HG02973 (cell line): Measurements from ENCODE around the gene TTR.

ENCODE experiments used
- ATAC-seq: cut with Tn5 transposase; IDR thresholded peaks from one replicate; pipeline ENCODE4 v1.9.1; 2021; ENCODE audit warnings: moderate library complexity; ENCODE audit not compliant: unreplicated experiment

Gene TTR

DNA sequence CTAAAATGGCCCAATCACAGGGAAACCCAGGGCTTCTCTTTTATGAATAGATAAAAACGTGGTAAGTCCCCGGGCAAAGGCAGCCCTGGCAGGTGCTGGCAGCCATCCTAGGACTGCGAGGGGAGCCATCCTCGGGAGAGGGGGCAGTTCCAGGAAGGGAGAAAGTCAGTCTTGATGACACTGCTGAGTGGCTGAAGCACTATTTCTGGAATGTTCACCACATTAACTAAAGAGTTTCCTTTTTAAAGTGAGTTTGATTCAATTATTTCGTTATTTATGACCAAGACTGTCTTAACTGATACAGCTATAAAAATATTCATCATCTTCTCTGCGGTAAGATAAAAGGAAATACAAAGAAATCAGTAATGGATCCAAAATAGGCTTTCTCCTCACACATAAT lies 20.4 kb downstream of the TTR start:
- no peak for ATAC-seq

DNA sequence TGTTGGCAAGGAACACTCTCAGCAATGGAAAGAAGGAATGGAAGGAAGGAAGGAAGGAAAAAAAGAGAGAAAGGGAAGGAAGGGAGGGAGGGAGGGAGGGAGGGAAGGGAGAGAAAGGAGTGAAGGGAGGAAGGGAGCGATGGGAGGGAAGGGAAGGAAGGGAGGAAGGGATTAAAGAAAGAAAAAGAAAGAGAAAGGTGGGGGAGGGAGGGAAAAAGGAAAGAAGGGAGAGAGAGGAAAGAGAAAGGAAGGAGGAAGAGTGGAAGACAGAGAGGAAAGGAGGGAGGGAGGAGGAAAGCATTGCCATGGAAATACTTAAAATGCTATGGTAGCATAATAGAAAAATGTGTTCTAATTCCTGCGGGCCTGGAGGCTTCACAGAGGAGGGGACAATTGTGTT lies 22.4 kb downstream of the TTR start:
- no peak for ATAC-seq

DNA sequence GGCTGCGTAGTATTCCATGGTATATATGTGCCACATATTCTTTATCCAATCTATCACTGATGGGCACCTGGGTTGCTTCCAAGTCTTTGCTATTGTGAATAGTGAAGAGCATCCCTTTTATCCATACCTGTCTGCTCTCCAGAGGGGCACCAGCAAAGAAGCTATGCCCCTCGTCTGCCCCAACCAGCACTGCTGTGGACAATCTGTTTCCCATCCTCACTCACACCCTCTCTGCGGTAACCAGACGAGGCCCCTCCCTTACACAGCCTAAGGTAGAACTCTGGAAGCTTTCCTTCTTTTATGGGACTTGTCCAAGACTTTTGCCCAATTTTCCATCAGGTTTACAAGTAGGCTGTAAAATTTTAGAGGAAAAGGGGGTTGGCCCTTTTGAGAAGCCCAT lies 24.9 kb downstream of the TTR start:
- ATAC-seq, result no peak

DNA sequence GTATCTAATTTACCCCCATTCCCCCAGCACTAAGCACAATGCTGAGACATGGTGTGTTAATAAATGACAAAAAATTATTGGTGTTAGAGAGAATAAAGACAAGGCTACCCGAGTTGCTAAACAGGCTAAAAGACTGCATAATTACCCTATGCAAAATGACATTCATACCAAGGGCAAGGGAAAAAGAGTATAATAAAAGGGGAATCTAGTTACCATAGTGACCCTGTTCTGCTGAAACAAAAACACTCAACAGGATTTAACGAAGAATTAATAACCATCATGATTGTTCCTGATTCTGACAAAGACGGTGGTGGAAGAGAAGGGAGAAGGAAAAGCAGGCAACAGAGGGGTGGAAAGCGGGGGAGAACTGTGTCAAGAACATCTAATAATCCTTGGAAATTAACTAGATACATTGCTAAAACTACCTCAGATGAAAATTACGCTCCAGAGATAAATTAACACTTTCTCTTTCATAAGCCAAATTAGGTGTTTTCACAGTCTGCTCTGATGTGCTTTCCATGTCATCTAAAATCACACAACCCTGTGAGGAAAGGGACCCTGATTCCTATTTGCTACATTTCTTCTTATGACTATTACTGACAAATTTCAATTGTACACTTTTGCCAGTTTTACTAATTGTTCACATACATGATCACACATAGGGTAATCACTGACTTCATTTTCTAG lies 25.5 kb downstream of the TTR start:
- ATAC-seq, result no peak

DNA sequence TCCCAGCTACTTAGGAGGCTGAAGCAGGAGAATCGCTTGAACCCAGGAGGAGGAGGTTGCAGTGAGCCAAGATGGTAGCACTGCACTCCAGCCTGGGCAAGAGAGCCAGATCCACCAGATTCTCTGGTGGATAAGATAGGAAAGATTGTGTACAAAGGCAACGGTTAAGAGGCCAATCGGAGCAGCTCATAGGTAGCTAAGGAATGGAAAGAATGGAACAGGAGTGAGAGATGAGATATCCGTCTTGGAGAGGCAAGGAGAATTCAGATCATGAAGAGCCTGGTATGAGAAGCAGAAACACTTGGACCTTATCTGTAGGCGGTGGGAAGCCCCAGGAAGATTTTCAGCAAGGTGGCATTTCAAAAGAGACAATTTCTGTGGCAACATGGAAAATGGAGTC lies 27.1 kb downstream of the TTR start:
- ATAC-seq, result no peak

DNA sequence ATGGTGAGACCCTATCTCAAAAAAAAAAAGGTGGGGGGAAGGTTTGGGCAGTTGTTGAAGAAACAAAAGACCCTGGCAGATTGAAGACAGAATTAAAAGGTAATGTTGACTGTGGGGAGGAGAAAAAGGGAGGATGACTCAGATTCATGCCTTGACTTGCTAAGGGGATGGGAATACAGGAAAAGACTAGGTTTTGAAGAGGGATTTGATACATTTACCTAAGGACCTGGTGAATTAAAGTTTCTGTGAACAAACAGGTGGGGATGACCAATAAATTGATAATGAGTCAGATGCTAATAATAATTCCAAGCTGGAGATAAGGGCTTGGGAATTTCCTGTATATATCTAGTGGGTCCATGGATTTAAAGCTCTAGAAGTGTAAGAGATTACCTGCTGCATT lies 27.6 kb downstream of the TTR start:
- no peak for ATAC-seq

DNA sequence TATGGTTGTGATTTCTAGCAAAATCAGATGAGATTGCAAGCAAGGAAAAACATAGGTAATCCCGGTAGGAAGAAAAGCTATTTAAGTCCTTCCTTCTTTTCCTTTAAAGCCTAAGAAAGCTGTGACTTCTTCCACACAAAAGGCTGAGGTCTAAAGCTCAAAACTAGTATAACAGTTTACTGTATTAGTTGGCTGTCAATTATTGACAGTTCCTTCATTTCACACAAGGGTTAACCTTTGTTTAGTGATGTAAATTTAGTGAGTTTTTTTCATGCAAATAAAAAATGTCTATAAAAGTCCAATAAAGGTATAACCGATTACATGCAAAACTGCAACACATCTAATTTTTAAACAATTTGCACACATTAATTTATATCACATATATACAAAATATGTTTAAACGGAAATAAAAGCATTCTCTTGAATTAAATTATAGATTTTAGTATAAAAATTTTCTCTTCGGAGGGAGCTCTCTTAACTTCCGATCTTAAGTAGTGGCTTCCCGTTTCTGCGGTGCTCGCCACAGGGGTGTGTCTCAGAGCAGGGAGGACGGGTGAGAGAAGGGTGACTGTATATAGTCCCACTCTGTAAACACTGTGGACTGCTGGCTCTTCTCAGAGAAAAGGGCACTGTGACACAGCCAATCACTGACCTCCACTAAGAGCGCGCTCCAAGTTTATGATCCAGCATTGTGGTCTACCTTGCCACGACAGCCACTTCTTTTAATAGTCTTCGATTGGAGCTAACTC lies 33.4 kb downstream of the TTR start:
- ATAC-seq, result no peak

DNA sequence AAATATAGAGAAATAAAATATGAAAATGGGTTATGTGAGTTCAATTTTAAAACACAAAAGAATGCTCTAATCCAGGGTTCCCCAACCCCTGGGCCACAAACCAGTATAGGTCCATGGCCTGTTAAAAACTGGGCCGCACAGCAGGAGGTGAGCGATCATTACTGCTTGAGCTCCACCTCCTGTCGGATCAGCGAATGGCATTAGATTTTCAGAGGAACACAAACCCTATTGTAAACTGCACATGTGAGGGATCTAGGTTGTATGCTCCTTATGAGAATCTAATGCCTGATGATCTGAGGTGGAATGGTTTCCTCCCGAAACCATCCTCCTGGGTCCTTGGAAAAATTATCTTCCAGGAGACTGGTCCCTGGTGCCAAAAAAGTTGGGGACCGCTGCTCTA lies 34.7 kb downstream of the TTR start:
- no peak for ATAC-seq

DNA sequence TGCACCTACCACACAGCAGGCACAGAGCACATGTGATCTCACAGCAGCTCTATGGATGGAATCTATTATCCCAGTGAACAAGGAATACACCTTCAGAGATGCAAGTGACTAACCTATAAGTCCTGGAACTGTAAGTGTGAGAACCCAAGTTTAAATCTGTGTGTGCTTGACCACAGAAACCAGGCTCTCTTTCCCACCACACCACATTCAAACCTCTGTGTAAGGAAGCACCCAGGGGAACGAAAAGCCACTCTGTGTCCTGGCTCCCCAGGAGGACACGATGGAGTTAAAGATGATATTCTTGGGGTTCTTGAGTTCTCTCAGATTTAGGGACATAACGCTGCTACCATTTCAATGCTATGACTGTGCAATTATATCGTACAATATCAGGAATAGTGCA lies 38.9 kb downstream of the TTR start:
- ATAC-seq, result no peak

DNA sequence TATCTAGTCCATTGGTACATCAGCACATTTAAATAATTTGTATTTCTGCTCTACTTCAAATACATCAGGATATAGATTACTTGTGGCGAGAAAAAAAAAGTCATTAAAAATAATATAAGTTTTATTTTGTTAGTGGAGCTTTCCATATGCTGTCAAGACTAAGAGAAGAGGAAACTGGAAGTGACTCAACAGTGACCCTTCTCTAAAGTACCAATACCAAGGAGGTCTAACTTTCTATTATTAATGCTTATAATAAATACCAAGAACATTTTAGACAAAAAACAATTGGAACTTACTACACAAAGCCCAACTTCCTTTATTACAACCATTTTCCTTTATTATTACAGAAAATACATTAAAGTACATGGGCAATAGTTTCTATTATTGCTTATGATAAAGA lies 39.8 kb downstream of the TTR start:
- ATAC-seq, result no peak

DNA sequence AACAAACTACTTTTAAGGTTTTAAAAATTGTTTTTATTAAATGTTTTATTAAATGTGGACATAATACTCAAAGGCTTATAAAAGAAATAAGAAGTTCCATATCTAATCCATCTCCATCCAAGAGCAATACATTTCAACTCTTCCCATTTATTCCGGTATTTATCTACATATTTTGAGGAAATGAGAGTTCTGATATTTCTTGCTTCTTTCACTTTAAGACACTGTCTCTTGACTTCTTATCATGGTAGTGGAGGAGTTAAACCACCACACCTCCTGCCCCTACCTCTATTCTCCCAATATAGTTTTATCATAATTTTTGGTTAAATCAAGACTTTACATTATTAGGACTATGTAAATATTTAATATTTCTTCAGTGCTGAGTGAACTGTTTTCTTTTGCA lies 40.7 kb downstream of the TTR start:
- ATAC-seq, result no peak

DNA sequence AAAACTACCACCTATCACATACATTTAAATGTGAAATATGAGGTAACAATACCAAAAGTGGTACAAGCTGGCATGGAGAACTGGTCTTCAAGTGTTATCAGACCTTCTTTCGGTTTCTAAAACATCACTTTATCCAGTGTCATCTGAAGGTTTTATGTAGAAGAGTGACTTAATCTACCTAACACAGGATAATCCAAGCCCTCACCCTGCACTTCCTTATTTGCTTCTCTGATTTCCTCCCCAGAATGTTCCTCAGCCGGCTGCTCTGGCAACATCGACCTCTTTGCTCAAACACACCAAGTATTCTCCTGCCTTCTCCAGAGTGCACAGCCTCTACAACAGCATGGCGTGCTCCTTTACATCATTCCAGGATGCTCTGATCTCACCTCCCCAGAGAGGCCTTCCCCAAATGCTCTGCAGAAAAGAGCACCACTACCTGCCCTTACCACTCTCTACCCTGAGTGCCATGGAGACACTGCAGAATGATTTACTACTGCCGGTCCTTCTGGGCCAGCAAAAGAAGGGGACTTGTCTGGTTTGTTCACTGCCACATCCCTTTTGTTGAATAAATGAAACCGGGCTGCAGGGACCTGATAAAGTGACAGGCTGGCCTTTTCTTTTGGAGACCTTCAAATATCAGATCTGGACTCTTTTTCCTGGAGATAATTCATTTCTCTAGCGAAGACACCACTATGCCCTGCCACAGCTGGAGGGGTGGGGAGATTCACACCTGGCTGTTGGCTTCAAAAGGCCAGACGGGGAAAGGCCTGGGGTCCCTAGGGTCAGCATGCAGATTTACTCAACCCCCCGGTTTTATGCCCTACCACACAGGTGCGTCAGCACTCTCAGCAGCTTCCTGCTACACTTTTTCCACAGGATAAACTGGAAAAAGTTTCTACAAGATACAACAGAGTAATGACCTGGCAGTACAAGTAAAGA lies 42.0 kb downstream of the TTR start:
- no peak for ATAC-seq

DNA sequence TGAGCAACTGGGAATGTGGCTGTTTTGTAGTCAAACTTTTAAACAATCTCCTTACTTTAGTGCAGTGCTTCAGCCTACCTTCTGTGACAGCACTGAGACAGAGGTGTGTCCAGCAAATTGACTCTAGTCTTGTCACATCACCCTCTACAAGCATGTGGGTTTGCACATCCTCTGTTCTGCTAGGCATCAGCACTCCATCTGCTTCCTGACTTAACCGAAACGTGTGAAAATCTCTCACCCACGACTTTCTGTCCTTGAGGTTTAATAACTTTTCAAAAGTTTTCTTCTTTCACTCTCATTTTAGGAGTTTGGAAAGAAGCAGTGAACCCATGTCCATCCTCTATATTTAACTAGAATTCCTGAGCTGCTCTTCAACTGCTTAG lies 42.6 kb downstream of the TTR start:
- peak; percentile 97 for ATAC-seq

DNA sequence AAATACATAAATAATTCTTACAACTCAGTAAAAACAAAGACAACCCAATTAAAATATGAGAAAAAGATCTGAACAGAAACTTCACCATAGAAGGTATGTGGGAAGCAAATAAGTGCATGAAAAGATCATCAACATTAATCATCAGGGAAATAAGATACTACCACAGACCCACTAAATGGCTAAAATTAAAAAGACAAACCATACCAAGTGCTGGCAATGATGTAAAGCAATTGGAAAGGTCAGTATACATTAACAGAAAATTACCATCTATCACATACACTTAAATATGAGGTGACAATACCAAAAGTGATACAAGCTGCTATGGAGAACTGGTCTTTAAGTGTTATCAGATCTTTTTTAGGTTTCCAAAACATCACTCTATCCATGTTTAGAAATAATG lies 44.7 kb downstream of the TTR start:
- ATAC-seq, result no peak

DNA sequence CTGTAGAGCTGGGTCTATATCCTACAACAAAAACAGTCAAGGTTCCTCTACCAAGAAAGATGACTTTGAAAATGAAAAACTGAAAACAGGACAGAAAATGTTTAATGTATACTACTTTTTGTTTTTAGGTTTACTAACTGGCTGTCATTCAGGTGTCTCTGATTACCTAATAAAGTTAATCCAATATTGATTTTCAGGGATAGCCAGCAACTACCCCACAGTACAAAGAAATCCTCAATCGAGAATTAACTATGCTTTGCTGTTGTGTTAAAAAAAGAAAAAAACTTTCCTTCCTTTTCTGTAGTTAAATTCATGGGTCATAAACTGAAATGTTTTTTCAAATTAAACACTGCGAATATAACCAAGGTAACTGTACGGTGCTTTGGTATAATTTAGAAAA lies 45.8 kb downstream of the TTR start:
- ATAC-seq, result no peak

DNA sequence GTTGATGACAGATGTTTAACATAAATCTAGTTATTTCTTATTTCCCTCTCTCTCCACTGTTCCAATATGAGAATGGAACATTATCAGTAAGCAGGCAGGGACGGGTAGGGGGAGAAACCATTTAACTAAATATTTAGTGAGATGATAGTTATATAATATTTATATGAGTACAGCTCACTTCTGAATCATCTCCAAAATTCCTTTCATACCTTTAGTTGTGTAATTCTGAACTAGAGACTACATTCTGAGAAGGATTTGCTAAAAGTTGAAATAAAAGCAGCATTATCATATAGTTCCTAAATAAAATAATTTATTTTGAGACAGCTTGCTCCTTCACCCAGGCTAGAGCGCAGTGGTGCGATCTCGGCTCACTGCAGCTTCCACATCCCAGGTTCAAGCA lies 51.3 kb downstream of the TTR start:
- no peak for ATAC-seq

DNA sequence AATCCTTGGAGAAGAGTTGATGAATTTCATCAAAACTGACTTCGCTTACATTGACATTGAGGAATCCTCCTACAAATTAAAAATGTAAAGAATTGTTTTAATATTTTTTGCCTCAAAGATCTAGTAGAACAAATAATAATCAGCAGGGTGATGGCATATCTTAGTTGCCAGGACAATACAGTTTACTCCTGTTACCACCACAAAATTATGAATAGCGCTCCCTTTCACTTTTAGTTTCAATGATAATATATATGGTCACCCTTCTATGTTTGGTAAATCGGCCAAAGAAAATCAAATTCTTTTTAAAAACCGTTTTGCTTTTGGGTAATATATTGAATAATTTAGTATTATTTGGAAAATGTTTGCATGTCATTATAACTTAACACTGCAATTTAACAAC lies 53.7 kb downstream of the TTR start:
- ATAC-seq, result no peak

DNA sequence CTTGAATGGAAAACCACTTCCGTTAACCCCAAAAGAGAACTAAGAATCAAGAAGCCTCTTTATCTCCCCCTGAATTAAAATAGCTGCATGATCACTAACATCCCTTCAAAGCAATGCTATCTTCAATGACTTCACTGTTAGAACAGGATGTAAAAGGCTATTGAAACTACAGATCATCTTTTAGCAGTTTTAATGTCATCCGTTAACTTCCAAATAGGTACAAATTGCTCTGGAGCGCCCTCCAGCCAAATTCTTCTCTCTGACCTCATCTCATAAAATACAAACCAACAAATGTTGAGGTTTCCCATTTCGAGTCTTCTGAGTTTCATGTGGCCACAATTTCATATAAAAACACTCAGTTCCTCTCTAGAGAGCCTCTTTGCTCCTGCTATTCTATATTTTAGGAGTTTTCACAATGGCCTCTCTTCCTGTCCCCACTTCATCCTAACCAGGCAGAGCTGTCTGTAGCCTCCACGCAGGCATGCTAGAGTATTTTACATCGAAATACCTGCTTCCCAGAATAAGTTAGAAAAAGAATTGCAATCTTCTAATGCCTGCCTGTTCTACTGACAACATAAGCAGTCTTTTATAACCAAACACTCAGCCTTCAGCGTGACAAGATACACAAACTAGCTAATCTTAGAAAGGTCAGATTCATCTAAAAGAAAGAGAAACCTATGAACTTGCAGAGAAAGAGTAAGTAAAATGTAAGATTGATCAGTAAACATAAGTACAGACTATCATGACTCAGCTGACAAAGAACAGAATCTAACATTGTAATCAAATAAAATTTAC lies 54.9 kb downstream of the TTR start:
- ATAC-seq, result peak; percentile 31

DNA sequence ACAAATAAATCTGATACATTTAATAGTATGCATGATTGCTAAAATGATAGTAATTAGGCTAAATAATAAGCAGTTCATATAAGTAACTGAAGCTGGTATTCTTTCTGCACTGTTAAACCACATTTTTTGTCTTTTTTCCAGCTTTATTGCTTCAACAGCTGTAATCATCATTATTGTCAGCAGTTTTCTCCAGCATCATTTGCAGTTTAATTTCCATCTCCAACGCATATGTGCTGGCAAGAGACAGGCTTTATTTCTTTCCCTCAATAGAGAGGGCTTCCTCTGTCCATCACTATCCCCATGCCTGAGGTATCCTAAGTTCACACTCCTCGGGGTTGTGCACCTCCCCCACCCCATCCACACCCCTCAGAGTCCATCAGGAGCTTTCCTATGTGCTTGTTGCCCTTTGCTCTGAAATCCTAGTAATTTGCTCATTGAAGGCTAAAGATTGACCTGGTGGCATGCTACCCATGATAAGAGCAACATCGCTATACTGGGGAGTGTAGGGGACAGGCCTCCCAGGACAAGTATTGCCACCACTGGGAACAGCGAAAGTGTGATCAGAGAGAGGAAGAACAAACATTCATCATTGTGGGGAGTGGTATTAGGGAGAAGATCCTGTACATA lies 55.6 kb downstream of the TTR start:
- no peak for ATAC-seq
